H7 (cell line): ENCODE measurements around the gene NDUFB2. TPM values are rescaled to one million over a fixed set of nuclear protein-coding genes. Genes with fewer than 3 reads are reported as not detected.
A peak's percentile ranks its signal among the peaks of the same experiment; 100 is the strongest.
"Not testable (repeated sequence)": the region's sequence is repeated elsewhere in the genome, so short reads cannot be mapped to it uniquely, and the experiment has no call there.

Experiments
- DNase-seq: peaks from one replicate; pipeline ENCODE4 v3.0.0; 2012
- H3K27me3 ChIP-seq: 2 replicates; pipeline ENCODE4 v1.6.0; 2011; ENCODE audit warnings: mild to moderate bottlenecking, low read length; ENCODE audit not compliant: control insufficient read depth, insufficient read depth
- H3K36me3 ChIP-seq: replicated peaks from 2 replicates; pipeline ENCODE4 v1.5.1; 2011; ENCODE audit warnings: low read length; ENCODE audit not compliant: control insufficient read depth, insufficient read depth
- H3K4me3 ChIP-seq: 2 replicates; pipeline ENCODE4 v1.5.1; 2011; ENCODE audit warnings: low read depth, mild to moderate bottlenecking, control low read depth, low read length, moderate library complexity; ENCODE audit not compliant: insufficient read depth
- total RNA-seq: library from RNA; depleted of rRNA; stranded (reverse); fragments of >200 nt; shearing (Covaris generic); gene quantifications from 2 replicates; pipeline ENCODE4 v1.2.3, GENCODE V29; 2014; rRNA removed

The NDUFB2 gene
- total RNA-seq: 124 and 196 TPM in 2 replicates

- Histone ChIP-seq H3K4me3 (peak within 1 kb of the TSS; percentile 94), H3K27me3 (no peaks in the 10 kb centered on the region), H3K36me3 (no peaks in the 10 kb centered on the region; the same call in 1 of the 2 replicates)
- peak; percentile 98 for DNase-seq
Observed at GRCh38 chr7:140696680-140697446, at the start of gene NDUFB2. NDUFB2 (plus strand) TSS chr7:140696708; CDS start chr7:140696745, 37 bp downstream.

- peak; percentile 87 for DNase-seq
- H3K36me3 ChIP-seq: no peaks in the 10 kb centered on the region
Observed at GRCh38 chr7:140646931-140647647, 49.4 kb upstream of the NDUFB2 start.

GRCh38 chr7:140649556-140650205, 46.8 kb upstream of the NDUFB2 start:
- no peaks in the 10 kb centered on the region for H3K36me3 ChIP-seq
- H3K4me3 ChIP-seq: no peak overlapping the region
- H3K27me3 ChIP-seq: no peaks in the 10 kb centered on the region
- no peak for DNase-seq

More at GRCh38 chr7:140646931-140647647, 49.4 kb upstream of the NDUFB2 start:
- H3K27me3 ChIP-seq: no peaks in the 10 kb centered on the region; the same call in 1 of the 2 replicates
- no peak overlapping the region for H3K4me3 ChIP-seq

- DNase-seq: no peak
- Histone ChIP-seq H3K36me3 (no peaks in the 10 kb centered on the region), H3K27me3 (no peaks in the 10 kb centered on the region), H3K4me3 (no peak overlapping the region)
Observed at GRCh38 chr7:140650367-140650766, 46.1 kb upstream of the NDUFB2 start.

GRCh38 chr7:140653319-140654108, 43.0 kb upstream of the NDUFB2 start:
- peak; percentile 85 for DNase-seq
- Histone ChIP-seq H3K36me3 (no peaks in the 10 kb centered on the region), H3K4me3 (no peak overlapping the region), H3K27me3 (no peaks in the 10 kb centered on the region)

GRCh38 chr7:140654109-140654387, 42.5 kb upstream of the NDUFB2 start:
- Histone ChIP-seq H3K27me3 (no peaks in the 10 kb centered on the region), H3K4me3 (no peak overlapping the region), H3K36me3 (no peaks in the 10 kb centered on the region)
- no peak for DNase-seq

GRCh38 chr7:140654661-140655060, 41.8 kb upstream of the NDUFB2 start:
- Histone ChIP-seq H3K4me3 (no peak overlapping the region), H3K36me3 (no peaks in the 10 kb centered on the region)
- DNase-seq: no peak

GRCh38 chr7:140655511-140656408, 40.7 kb upstream of the NDUFB2 start:
- no peaks in the 10 kb centered on the region for H3K27me3 ChIP-seq
- DNase-seq: no peak
- H3K4me3 ChIP-seq: no peak overlapping the region
- no peaks in the 10 kb centered on the region for H3K36me3 ChIP-seq

More at GRCh38 chr7:140654661-140655060, 41.8 kb upstream of the NDUFB2 start:
- H3K27me3 ChIP-seq: no peaks in the 10 kb centered on the region

GRCh38 chr7:140656548-140657515, 39.7 kb upstream of the NDUFB2 start:
- Histone ChIP-seq H3K4me3 (no peak overlapping the region), H3K36me3 (no peaks in the 10 kb centered on the region), H3K27me3 (no peaks in the 10 kb centered on the region)
- no peak for DNase-seq

- no peak for DNase-seq
- Histone ChIP-seq H3K36me3 (no peaks in the 10 kb centered on the region), H3K27me3 (no peaks in the 10 kb centered on the region), H3K4me3 (no peak overlapping the region)
Observed at GRCh38 chr7:140657891-140658290, 38.6 kb upstream of the NDUFB2 start.

- no peak for DNase-seq
- no peaks in the 10 kb centered on the region for H3K27me3 ChIP-seq
- H3K36me3 ChIP-seq: no peaks in the 10 kb centered on the region
- H3K4me3 ChIP-seq: no peak overlapping the region
Observed at GRCh38 chr7:140659856-140660255, 36.7 kb upstream of the NDUFB2 start.

- no peak overlapping the region for H3K4me3 ChIP-seq
- H3K36me3 ChIP-seq: no peaks in the 10 kb centered on the region
- no peaks in the 10 kb centered on the region for H3K27me3 ChIP-seq
- no peak for DNase-seq
Observed at GRCh38 chr7:140661124-140661523, 35.4 kb upstream of the NDUFB2 start.

- H3K27me3 ChIP-seq, H3K4me3 ChIP-seq: not testable (repeated sequence)
Observed at GRCh38 chr7:140662938-140663337, 33.6 kb upstream of the NDUFB2 start.

More at GRCh38 chr7:140662938-140663337, 33.6 kb upstream of the NDUFB2 start:
- DNase-seq, H3K36me3 ChIP-seq: not testable (repeated sequence)
